Kidney tubule cell (primary cell): ENCODE measurements around the gene MED7.

Source experiments
- DNase-seq: peaks from one replicate; pipeline ENCODE4 v3.0.0-alpha.2; 2018; ENCODE audit warnings: low spot score

MED7 gene

DNA sequence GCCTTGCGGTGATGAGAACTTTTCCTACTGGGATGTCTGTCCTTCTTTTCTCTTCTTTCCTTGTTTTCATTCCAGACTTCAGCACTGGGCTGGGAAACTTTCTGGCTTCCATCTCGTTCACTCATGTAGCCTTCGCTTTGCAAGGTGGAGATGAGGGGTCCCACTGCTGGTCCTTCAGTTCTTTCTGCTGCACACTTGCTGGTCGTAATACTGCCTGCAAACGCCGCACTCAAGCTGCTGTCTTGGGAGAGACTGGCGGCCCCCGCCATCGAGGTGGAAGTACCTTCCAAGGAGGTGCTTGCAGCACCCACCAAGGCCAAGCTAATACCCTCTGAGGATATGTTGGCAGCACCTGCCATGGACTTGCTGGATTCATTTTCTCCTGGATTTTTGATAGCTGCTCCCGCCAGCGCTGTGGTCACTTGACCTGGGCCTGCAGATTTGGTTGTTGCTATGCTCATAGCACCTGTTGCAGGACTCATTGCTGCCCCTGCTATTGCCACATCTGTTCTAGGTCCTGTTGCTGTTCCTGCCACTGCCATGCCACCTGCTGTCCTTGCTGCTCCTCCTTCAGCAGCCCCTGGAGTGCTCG, 20.4 kb upstream of the MED7 start:
- no peak for DNase-seq

DNA sequence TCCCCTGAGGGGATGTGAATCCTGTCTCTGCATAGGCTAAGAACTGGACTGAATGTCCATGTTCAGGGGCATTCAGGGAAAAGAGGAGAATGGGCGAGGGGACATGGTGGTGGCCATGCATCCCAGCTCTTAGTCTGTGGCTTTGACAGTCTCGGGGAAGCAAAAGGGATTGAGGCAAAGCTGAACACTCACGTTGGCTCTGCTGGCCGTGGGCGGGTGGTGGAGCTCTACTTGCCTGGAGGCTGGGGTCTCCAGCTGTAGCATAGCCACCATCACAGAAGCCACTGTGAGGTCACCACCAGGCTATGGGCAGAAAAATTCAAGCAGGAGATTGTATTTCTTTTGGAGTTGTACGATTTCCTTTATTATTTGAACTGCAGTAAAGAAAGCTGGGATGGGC, 19.3 kb upstream of the MED7 start:
- no peak for DNase-seq

DNA sequence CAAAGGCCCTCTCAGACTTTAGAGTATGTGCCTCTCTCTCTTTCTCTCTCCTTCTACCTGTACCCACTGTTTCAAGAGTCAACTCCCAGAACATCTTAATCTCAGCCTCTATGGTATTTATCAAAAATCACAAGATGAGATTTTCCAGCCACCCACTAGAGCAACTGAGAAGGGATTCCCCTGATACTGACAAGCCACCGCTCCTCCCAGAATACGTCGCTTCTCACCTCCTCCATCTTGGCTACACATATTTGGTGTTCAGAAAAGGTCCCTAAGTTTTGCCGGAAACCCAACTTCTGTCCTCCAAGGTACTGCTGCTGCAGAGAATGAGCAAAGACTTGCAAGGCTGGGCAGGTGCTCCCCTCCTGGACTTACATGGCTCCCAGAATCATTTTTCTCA, 17.3 kb upstream of the MED7 start:
- DNase-seq = no peak

DNA sequence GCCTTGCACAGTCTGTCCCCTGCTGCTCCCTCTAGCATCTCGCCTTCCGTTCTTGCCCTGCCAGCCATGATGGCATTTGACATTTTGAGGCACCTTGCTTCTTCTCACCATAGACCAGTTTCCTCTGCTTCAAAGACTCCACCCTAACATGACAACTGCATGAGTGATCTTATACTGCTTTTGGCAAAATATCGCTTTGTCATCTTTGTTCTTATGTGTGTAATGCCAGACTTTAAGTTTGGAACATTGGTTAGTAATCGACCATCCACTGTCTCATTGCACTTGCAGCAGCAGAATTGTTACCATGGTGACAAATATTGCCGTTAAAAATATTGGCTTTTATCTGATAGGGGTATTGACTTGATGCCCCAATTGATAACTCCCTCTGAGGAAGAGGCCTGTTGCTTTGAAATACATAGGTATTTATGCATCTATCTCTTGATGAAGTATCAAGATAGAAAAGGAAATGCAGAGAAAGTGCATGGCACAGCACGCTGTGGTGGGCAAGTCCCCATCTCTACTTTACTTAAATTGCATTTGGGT, 16.6 kb upstream of the MED7 start:
- DNase-seq = no peak

DNA sequence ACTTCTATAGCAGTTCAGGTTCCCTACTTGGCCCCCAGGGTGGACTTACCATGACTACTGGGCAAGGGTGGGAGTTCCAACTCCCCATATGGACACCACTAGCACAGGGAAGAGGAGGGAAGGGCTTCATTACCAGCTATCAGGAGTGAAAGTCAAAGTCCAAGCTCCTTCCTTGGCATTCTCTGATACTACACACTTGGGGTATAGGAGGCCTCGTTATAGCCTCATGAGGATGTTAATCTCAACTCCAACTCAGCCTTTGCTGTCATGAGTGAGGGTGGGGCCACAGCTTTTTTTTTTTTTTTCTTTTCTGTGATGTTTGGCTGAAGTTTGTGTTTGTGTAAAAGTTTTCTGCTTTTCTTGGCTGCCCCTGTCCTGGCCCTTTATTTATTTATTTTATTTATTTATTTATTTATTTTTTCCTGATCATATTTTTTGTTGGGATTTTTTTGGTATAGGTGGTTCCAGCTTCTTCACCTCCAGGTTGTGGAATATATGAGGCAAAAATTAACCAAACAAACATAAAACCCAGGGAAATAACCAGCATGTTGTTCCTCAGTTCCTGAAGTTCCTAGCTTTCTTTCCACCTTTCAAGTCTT, 14.7 kb upstream of the MED7 start:
- DNase-seq = no peak

DNA sequence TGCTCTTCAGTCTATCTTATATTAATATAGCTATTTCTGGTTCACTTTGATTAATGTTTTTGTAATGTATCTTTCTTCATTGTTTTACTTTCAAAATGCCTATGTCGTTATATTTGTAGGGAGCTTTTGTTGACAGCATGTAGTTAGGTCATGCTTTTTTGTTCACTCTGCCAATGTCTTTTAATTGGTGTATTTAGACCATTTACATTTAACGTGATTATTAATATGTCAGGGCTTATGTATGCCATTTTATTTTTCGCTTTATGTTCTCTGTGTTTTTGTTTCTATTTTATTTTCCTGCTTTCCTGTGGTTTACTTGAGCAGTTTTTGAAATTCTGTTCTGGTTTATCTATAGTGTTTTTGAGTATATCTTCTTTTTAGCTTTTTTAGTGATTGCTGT, 12.6 kb upstream of the MED7 start:
- DNase-seq = no peak

DNA sequence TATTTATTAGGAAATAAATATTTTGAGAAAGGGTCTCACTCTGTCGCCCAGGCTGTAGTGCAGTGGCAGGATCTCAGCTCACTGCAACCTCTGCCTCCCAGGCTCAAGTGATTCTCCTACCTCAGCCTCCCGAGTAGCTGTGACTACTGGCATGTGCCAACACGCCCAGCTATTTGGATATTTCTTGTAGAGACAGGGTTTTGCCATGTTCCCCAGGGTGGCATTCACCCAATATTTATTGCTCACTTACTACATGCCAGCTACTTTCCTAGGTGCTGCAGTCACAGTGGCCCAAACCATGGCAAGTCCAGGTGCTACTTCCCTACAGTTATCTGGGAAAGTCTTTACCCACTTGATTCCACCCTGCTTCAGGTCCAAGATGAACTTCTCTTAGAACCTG, 8.3 kb upstream of the MED7 start:
- DNase-seq = no peak

DNA sequence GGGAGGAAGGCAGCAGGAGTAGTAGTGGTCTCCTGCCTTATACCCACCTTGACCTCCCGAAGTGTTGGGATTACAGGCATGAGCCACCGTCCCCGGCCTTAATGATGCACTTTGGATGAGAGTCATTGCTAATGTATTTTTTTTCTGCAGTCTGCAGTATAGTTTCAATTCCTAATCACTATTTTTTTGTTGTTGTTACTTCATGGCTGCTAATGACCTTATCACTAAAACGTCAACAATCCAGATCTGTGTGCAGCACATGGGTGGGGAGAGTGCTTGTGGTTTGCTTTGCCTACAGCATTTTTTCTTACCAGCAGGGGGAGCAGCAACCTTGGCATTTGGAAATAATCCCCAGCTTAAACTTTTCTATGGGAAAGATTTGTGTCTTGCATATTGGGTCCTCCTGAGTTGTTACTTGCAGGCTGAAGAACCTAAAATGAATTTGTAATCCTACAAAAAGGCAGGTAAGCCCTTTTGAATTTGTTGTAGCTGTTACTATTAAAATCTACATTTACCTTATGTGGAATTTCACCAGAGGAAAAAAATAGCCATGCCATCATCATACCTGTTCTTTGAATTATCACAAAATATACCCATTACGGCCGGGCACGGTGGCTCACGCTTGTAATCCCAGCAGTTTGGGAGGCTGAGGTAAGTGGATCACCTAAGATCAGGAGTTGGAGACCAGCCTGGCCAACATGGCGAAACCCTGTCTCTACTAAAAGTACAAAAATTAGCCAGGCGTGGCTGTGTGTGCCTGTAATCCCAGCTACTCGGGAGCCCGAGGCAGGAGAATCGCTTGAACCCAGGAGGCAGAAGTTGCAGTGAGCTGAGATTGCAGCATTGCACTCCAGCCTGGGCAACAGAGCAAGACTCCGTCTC, 6.3 kb upstream of the MED7 start:
- peak; percentile 68 for DNase-seq

DNA sequence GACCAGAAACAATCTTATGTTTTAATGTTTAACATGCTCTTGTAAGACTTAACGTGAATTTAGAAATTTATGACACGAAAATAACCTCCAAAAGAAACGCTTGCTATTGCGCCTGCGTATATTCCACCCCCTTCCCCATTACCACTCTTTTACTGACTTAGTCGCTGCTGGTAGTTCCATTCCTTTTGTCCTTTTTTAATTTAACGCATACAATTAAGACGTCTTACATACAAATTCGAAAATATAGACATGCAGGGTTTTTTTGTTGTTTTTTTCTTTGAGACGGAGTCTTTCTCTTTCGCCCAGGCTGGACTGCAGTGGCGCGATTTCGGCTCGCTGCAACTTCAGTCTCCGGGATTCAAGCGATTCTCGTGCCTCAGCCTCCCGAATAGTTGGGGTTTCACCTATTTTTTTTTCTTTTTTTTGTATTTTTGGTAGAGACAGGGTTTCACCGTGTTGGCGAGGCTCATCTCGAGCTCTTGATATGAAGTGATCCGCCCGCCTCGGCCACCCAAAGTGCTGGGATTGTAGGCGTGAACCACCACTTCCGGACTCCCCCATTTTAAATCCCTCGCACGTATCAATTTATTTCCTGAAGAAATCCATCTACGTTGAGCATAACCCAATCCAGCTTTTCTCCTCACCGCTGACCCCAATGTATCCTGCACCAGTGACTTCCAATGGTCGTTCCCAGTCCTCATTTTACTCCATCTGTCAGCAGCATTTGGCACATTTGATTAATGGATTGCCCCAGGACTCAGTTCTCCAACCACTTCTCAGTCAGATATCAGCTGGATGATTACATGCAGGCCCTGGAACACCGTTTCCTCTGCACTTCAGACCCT, 684 bp upstream of the MED7 start:
- peak; percentile 34 for DNase-seq

DNA sequence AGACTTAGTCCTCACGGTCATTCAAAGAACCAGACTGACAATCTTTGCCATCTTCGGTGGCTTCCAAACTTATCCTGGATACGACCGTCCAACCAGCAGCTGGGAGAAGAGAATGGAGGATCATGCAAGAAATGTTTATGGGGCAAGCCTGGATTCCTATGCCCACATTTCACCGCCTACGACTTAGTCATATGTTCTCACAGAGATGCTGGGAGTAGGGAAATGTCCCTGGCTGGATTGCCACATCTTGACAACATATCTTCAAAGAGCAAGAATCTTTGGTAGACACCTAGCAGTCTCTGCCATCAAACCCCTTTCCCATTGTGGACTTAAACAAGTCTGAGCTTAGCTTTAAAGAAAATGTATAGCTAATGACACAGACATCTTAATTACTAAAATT, 5.0 kb downstream of the MED7 start:
- DNase-seq = no peak

DNA sequence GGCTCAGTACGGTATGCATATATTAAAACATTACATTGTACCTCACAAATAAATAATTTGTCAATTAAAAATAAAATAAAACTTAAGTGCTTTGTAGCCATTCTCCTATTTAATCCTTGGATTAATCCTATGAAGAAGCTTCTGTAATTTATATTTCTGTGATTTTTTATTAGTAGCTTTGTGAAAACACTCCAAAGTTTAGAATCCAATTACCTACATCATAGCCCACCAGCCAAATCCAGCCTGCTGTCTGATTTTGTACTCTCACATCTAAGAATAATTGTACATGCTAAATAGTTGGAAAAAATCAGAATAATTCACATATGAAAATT, 10.4 kb downstream of the MED7 start:
- no peak for DNase-seq

DNA sequence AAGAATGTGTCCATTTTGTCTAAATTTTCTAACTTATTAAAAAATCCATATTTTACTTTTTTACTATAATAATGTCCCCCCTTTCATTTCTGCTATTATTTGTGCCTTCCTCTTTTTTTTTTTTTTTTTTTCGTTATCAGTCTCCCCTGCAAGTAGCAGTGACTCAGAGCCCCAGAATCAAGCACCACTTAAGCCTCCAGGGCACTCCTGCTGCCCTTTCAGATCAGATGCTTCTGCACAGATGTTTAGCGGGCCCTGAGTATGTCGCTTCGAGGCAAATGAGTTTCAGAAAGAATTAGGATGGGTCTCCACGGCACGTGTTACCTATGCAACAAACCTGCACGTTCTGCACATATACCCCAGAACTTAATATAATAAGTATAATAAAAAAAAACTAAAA, 11.7 kb downstream of the MED7 start:
- DNase-seq = peak; percentile 27

DNA sequence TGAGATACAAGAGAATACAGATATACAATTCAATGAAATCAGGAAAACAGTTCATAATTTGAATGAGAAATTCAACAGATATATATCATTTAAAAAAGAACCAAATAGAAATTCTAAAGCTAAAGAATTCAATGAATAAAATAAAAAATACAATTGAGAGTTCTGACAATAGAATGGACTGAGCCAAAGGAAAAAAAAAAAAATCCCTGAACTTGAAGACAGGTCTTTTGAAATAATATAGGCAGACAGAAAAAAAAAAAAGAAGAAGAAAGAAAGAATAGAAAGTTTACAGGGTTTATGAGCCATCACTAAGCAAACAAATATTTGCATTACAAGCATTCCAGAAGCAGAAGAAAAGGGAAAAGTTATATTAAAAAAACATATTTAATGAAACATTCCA, 21.0 kb downstream of the MED7 start:
- no peak for DNase-seq

DNA sequence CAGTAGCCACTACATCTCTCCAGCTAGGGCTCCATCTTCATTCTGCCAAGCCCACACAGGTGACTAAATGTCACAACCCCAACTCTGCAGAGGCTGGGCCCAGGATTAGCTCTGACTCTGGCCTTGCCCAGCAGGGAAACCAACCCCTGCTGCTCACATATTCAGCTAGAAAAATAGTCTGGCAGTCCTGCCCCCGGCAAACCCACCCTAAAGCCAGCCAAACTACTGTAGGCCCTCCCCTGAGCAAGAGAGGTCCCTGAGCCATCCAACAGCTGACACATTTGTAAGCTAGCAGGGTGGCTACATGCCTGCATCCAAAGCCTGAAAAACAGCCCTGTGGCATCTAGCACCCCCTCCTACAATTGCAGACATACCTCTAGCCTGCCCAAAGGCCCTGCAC, 22.6 kb downstream of the MED7 start:
- no peak for DNase-seq

DNA sequence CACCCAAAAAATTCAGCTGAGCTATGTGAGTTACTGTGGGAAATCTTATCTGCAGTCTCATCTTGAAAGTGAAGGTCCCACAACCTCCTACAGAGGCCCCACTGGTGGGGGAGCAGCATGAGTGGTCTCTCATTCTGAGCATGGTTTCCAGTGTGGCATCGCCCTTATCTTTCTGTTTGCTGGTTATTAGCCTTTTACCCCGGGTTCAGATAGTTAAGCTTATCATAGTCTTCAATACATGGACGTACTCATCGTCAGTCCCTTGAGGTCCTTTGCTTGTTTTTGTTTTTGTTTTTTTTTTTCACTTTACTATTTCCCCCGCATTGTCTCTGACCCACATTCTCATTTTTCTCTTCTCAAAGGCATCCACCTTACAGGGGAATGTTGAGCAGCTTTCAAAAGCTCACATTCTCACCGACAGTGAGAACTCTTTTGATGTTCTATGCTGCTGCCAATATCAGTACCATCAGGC, 26.1 kb downstream of the MED7 start:
- no peak for DNase-seq

DNA sequence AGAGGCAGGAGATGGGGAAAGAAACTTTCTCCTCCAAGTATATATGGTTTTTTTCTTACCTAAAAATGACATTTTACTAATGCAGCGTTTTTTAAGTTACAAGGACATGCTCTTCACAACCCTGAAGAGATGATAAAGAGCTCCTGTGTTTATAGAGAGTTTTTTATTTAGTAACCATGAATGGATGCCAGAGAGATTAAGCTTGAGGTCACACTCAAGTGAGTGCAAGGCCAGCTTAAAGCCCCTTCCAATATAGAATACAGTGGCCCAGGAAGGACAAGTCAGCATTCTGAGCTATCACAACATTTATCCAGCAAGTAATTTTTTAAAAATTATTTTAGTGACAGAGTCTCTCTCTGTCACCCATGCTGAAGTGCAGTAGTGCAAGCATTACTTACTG, 27.2 kb downstream of the MED7 start:
- no peak for DNase-seq

DNA sequence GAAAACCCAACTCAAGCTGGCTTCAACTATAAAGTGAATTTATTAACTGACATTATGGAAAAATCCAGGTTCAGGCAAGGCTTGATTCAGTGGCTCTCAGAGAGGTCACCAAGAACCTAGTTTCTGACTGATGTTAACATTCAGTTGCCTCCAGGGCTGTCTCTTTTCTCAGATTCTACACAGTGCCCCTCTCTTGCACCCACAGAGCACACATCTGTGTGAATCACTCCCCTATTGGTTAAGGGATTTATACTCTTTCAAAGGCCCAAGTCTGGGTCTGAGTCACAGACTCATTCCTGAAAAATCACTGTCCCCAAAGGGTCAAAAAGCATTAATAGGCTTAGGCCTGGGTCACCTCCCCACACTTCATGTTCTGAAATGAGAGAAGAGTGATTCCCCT, 27.7 kb downstream of the MED7 start:
- DNase-seq = no peak

DNA sequence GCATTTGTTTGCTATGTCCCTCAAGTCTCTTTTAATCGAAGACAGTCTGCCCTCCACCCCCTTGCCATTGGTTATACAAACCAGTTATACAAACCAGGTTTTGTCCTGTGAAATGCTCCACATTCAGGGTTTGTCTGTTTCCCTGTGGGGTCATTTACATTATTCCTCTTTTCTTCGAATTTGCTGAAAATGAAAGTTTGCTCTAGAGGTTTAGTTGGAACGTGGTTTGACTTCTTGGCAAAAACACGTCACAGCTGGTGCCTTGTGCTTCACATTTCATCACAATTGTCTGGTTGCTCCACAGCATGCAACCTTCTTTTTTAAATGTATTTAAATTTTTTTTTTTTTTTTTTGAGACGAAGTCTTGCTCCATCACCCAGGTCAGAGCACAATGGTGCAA, 29.7 kb downstream of the MED7 start:
- DNase-seq = no peak

DNA sequence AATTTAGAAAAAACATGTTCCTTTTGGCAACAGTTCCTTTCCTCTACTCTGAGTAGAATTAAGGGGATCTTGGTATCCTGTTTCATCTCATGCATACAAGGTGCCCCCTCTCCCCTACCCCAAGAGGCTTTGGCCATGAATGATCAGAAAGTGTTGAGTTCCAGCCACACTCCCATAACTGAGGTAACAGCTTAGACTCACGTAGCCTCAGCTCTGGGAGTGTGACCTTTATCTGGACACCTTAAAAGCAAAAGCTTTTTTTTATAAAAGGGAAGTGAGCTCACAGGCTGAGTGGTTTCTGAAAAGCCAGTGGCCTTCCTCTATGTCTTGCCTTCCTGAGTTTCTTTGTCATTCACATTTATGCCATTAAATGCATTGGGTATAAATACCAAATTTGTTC, 32.9 kb downstream of the MED7 start:
- no peak for DNase-seq

DNA sequence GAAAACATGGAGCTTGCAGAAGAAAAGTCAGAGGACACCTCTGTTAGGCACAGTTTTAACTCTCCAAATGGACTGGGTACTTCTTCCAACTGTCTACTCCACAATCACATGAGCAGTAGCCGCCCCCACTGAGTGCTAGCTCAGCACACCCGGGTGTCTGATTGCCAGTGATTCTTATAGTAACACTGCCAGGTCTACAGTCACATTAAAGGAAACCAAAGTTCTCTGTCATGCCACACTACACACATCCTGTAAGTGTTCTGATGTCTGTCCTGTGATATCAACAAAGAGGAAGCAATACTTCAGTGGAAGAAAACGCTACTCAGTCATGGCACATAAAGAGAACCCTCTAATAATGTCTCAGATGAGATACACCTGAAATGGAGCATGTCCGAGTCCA, 33.7 kb downstream of the MED7 start, which contains the start of gene HAVCR2:
Gene HAVCR2, minus strand, starts transcription at position 69 of the 400 bp plus-strand sequence. Its CDS starts 61 bp downstream, at position 8.
- DNase-seq = peak; percentile 25

DNA sequence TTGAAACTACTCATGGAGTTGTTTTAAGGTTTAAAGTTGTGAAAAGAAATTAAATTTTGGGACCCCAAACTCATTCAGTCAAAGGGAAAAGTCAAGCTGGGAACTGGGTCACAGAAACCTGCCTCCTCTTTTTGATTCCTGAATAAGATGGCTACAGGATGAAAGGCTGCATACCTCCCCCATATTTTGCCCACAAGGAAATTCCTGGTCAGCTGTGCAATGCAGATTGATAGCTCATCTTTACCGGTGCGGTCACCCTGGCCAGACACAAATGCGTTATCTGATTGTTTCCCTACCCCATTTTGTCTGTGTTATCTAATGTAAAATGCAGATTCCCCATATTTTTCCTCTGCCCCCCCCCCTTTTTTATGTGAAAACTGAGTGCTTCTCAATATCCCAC, 35.2 kb downstream of the MED7 start:
- peak; percentile 77 for DNase-seq
